GM18499 (cell line): ENCODE data around the gene STYK1.
"Not testable (repeated sequence)": the region's sequence is repeated elsewhere in the genome, so short reads cannot be mapped to it uniquely, and the experiment has no call there.

Experiments used
- ATAC-seq: cut with Tn5 transposase; IDR thresholded peaks from one replicate; pipeline ENCODE4 v1.9.1; 2021; ENCODE audit warnings: moderate number of reproducible peaks; ENCODE audit not compliant: insufficient read depth, unreplicated experiment

Gene STYK1

DNA sequence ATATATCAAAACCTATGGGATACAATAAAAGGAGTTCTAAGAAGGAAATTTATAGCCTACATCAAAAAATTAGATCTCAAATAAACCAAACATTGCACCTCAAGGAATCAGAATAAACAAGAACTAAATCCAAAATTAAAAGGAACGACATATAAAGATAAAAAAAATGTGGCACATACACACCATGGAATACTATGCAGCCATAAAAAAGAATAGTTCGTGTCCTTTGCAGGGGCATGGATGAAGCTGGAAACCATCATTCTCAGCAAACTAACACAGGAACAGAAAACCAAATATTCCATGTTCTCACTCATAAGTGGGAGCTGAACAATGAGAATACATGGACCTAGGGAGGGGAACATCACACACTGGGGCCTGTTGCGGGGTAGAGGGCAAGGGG is 91.7 kb downstream of the STYK1 start:
- not testable (repeated sequence) for ATAC-seq

DNA sequence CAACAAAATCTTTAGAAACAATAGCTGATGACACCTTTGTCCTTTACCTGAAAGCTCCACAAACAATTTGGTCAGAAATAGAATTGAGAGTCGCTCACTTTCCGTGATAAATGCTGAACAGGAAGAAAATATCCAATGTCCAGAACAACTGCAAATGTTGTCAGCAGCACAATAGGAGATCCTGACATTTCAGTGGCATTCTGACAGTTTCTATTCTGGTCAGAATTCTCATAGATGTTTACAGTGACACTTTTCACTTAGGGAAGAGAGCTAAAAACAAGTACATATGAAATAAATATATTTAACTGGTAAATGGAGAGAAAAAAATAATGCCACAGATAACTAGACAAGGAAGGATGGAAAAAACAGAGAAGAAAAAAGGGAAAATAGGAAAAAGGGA is 99.5 kb downstream of the STYK1 start:
- no peak for ATAC-seq

DNA sequence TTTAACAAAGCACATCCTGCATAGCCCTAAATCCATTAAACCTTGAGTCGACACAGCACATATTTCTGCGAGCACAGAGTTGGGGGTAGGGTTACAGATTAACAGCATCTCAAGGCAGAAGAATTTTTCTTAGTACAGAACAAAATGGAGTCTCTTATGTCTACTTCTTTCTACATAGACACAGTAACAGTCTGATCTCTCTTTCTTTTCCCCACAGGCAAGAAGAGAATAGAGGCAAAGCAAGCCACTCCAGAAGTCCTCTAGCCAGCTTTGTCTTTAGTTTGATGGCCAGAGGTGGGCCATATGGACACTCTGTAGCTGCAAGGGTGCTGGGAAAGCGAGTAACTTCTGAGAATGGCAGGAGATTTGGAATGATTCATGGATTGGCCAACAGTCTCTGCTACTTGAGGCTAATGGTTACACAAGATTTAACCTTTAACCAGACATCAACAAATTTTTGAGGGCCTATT is 101.8 kb downstream of the STYK1 start:
- ATAC-seq = not testable (repeated sequence)

DNA sequence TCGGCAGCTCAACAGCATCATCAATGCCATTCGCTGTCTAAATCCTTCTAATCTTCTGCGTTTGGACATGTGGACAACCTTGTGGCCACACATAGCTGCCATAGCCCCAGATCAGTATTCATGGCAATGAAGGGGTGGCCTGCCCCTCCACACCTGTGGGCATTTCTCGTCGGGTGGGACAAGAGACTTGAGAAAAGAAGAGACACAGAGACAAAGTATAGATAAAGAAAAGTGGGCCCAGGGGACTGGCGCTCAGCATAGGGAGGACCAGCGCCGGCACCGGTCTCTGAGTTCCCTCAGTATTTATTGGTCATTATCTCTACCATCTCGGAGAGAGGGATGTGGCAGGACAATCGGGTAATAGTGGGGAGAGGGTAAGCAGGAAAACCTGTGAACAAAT is 102.7 kb downstream of the STYK1 start:
- no peak for ATAC-seq
